Neural cell (in vitro differentiated cells): ENCODE measurements around the gene ADAMTS4. TPM values are rescaled to one million over a fixed set of nuclear protein-coding genes. Genes with fewer than 3 reads are reported as not detected.

ENCODE experiments used
- H2AFZ ChIP-seq: fragments of 200-600, 300-800 bp; sonication (generic), shearing (Covaris generic); 2 replicates; pipeline ENCODE4 v1.6.0; 2014; ENCODE audit warnings: low read depth, mild to moderate bottlenecking, antibody characterized with exemption, low read length, moderate library complexity
- H3F3A ChIP-seq: fragments of 200-600 bp; shearing (Covaris generic); 2 replicates; pipeline ENCODE4 v1.6.1; 2016; ENCODE audit warnings: mild to moderate bottlenecking, moderate library complexity, mixed read lengths, antibody characterized with exemption, low read length; ENCODE audit not compliant: insufficient read depth, poor library complexity, severe bottlenecking
- H3K27ac ChIP-seq: fragments of 200-600, 300-800 bp; sonication (generic), shearing (Covaris generic); 2 replicates; pipeline ENCODE4 v1.5.1; 2014; ENCODE audit warnings: mild to moderate bottlenecking, low read length, moderate library complexity
- H3K27me3 ChIP-seq: fragments of 300-800, 200-600 bp; sonication (generic), shearing (Covaris generic); 2 replicates; pipeline ENCODE4 v1.6.0; 2014; ENCODE audit warnings: mild to moderate bottlenecking, low read depth, low read length, moderate library complexity; ENCODE audit not compliant: insufficient read depth
- H3K36me3 ChIP-seq: fragments of 300-800, 200-600 bp; sonication (generic), shearing (Covaris generic); 2 replicates; pipeline ENCODE4 v1.5.1; 2014; ENCODE audit warnings: mild to moderate bottlenecking, antibody characterized with exemption, low read length, moderate library complexity; ENCODE audit not compliant: insufficient read depth
- H3K4me2 ChIP-seq: fragments of 300-800, 200-600 bp; sonication (generic), shearing (Covaris generic); 2 replicates; pipeline ENCODE4 v1.6.0; 2014; ENCODE audit warnings: mild to moderate bottlenecking, low read length
- H3K4me3 ChIP-seq: fragments of 300-800, 200-600 bp; sonication (generic), shearing (Covaris generic); 2 replicates; pipeline ENCODE4 v1.5.1; 2014; ENCODE audit warnings: mild to moderate bottlenecking, low read length, moderate library complexity
- H3K79me2 ChIP-seq: fragments of 200-600 bp; shearing (Covaris generic); replicated peaks from 2 replicates; pipeline ENCODE4 v1.6.0; 2014; ENCODE audit warnings: mild to moderate bottlenecking, low read length, moderate library complexity; ENCODE audit not compliant: insufficient read depth
- H3K9ac ChIP-seq: fragments of 300-800, 200-600 bp; sonication (generic), shearing (Covaris generic); 2 replicates; pipeline ENCODE4 v1.6.1; 2016; ENCODE audit warnings: mild to moderate bottlenecking, low read length, mixed read lengths
- H3K9me2 ChIP-seq: fragments of 200-600 bp; shearing (Covaris generic); 2 replicates; pipeline ENCODE4 v1.6.1; 2016; ENCODE audit warnings: mild to moderate bottlenecking, low read length, mixed read lengths; ENCODE audit not compliant: insufficient read depth
- H3K9me3 ChIP-seq: fragments of 200-600, 300-800 bp; sonication (generic), shearing (Covaris generic); 2 replicates; pipeline ENCODE4 v1.6.1; 2016; ENCODE audit warnings: mild to moderate bottlenecking, mixed run types, low read length, moderate library complexity, mixed read lengths
- H4K20me1 ChIP-seq: fragments of 200-600 bp; shearing (Covaris generic); 2 replicates; pipeline ENCODE4 v1.6.1; 2016; ENCODE audit warnings: mild to moderate bottlenecking, mixed run types; ENCODE audit not compliant: insufficient read depth
- CTCF ChIP-seq: fragments of 450-650 bp; IDR thresholded peaks from 2 replicates; pipeline ENCODE4 v1.5.1; 2014; ENCODE audit warnings: antibody characterized with exemption, mild to moderate bottlenecking, moderate library complexity; ENCODE audit not compliant: poor library complexity, severe bottlenecking
- EP300 ChIP-seq: fragments of 450-650 bp; conservative IDR thresholded peaks from 2 replicates; pipeline ENCODE4 v1.6.1; 2014; ENCODE audit warnings: antibody characterized with exemption, mild to moderate bottlenecking, moderate library complexity; ENCODE audit not compliant: poor library complexity, severe bottlenecking
- EZH2 ChIP-seq: fragments of 200-600, 300-800 bp; shearing (Covaris generic), sonication (generic); IDR thresholded peaks from 2 replicates; pipeline ENCODE4 v1.6.1; 2014; ENCODE audit warnings: antibody characterized with exemption, low read length, borderline replicate concordance, mild to moderate bottlenecking; ENCODE audit not compliant: insufficient read depth, poor library complexity, severe bottlenecking
- MXI1 ChIP-seq: fragments of 450-650 bp; conservative IDR thresholded peaks from 2 replicates; pipeline ENCODE4 v1.6.1; 2014; ENCODE audit warnings: antibody characterized with exemption, mild to moderate bottlenecking; ENCODE audit not compliant: poor library complexity, severe bottlenecking
- POLR2AphosphoS5 ChIP-seq: IDR thresholded peaks from 2 replicates; pipeline ENCODE4 v1.6.1; 2012
- RAD21 ChIP-seq: fragments of 450-650 bp; conservative IDR thresholded peaks from 2 replicates; pipeline ENCODE4 v1.6.1; 2014; ENCODE audit warnings: antibody characterized with exemption, mild to moderate bottlenecking, moderate library complexity
- REST ChIP-seq: IDR thresholded peaks from 2 replicates; pipeline ENCODE4 v1.6.1; 2012; ENCODE audit warnings: borderline replicate concordance
- SMC3 ChIP-seq: fragments of 450-650 bp; conservative IDR thresholded peaks from 2 replicates; pipeline ENCODE4 v1.6.1; 2014; ENCODE audit warnings: antibody characterized with exemption, mild to moderate bottlenecking, moderate library complexity; ENCODE audit not compliant: poor library complexity
- TAF1 ChIP-seq: IDR thresholded peaks from 2 replicates; pipeline ENCODE4 v1.6.1; 2012; ENCODE audit warnings: low read depth
- polyA plus RNA-seq: library from polyadenylated mRNA; depleted of rRNA; stranded (reverse); fragments of >200 nt; gene quantifications from 2 replicates; pipeline ENCODE4 v1.2.3, GENCODE V29; 2014

Gene ADAMTS4
- polyA plus RNA-seq, 1 donor from 2014 or later: 0.04 TPM

- Histone ChIP-seq H3K27ac (no peak overlapping the region), H3K9me2 (no peaks in the 10 kb centered on the region), H4K20me1 (no peaks in the 10 kb centered on the region), H3K27me3 (no peaks in the 10 kb centered on the region), H3K79me2 (no peaks in the 10 kb centered on the region), H3K4me2 (no peak overlapping the region), H3K9me3 (no peaks in the 10 kb centered on the region), H3K4me3 (no peak overlapping the region), H3K9ac (no peak overlapping the region), H3F3A (no peaks in the 10 kb centered on the region), H2AFZ (no peak overlapping the region), H3K36me3 (no peaks in the 10 kb centered on the region)
- no peak for TF ChIP-seq TAF1
- no peak for TF ChIP-seq SMC3
These were observed 43.5 kb upstream of the ADAMTS4 start for GRCh38 chr1:161242313-161242712.

GRCh38 chr1:161241682-161242081, 42.8 kb upstream of the ADAMTS4 start:
- H4K20me1 ChIP-seq: no peaks in the 10 kb centered on the region
- no peaks in the 10 kb centered on the region for H3F3A ChIP-seq
- H3K27ac ChIP-seq: no peak overlapping the region
- no peaks in the 10 kb centered on the region for H3K27me3 ChIP-seq
- no peaks in the 10 kb centered on the region for H3K79me2 ChIP-seq
- H3K36me3 ChIP-seq: no peaks in the 10 kb centered on the region
- H3K9me2 ChIP-seq: no peaks in the 10 kb centered on the region
- no peaks in the 10 kb centered on the region for H3K9me3 ChIP-seq
- no peak overlapping the region for H3K9ac ChIP-seq
- no peak overlapping the region for H3K4me2 ChIP-seq
- H3K4me3 ChIP-seq: no peak overlapping the region
- no peak overlapping the region for H2AFZ ChIP-seq
- no peak for TF ChIP-seq TAF1
- TF ChIP-seq REST: no peak
- no peak for TF ChIP-seq MXI1
- no peak for TF ChIP-seq EZH2
- TF ChIP-seq RAD21: no peak
- TF ChIP-seq POLR2AphosphoS5: no peak
- no peak for TF ChIP-seq CTCF
- no peak for TF ChIP-seq EP300
- TF ChIP-seq SMC3: no peak

- TF ChIP-seq POLR2AphosphoS5: no peak
- Histone ChIP-seq H3K79me2 (no peaks in the 10 kb centered on the region), H3K27ac (no peak within 1 kb of the TSS), H3F3A (no peaks in the 10 kb centered on the region), H3K4me2 (no peak within 1 kb of the TSS), H3K9me3 (no peaks in the 10 kb centered on the region), H3K4me3 (no peak within 1 kb of the TSS), H3K9me2 (no peaks in the 10 kb centered on the region), H3K9ac (no peak within 1 kb of the TSS), H2AFZ (no peak within 1 kb of the TSS), H3K27me3 (no peaks in the 10 kb centered on the region), H4K20me1 (no peaks in the 10 kb centered on the region), H3K36me3 (no peaks in the 10 kb centered on the region)
These were observed 39.2 kb upstream of the ADAMTS4 start, which contains the start of gene NR1I3 for GRCh38 chr1:161238039-161238473. Gene NR1I3 (minus strand): TSS chr1:161238203. CDS start chr1:161236565, 1,638 bp downstream.
